Brain microvascular endothelial cell (primary cell): ENCODE measurements around the gene MMD2.

Experiments used
- DNase-seq: peaks from one replicate; pipeline ENCODE4 v3.0.0-alpha.2; 2020
- H3K27ac ChIP-seq: fragments of 250-450 bp; sonication (Bioruptor Pico); 2 replicates; pipeline ENCODE4 v1.5.1; 2020; ENCODE audit warnings: mild to moderate bottlenecking, moderate library complexity
- H3K27me3 ChIP-seq: fragments of 250-450 bp; sonication (Bioruptor Pico); replicated peaks from 2 replicates; pipeline ENCODE4 v1.5.1; 2020; ENCODE audit warnings: mild to moderate bottlenecking
- H3K36me3 ChIP-seq: fragments of 250-450 bp; sonication (Bioruptor Pico); replicated peaks from 2 replicates; pipeline ENCODE4 v1.5.1; 2020; ENCODE audit warnings: mild to moderate bottlenecking
- H3K4me3 ChIP-seq: 2 replicates; pipeline ENCODE4 v1.5.1; 2011; ENCODE audit warnings: low read depth, mild to moderate bottlenecking, control low read depth, low read length, moderate library complexity
- in situ Hi-C: cut with HindIII; loops from 2 replicates; pipeline ENCODE4 v1.10.0; 2017; ENCODE audit warnings: low sequenced_read_pairs, low pct_ligation_motif_present
- TF ChIP-seq, protein P1 (sequence below): IDR thresholded peaks from 2 replicates; pipeline ENCODE4 v1.5.1; 2011; ENCODE audit warnings: low read depth, mild to moderate bottlenecking, moderate library complexity, low read length, control low read depth, inconsistent platforms; ENCODE audit errors: missing control alignments

Gene MMD2

DNA sequence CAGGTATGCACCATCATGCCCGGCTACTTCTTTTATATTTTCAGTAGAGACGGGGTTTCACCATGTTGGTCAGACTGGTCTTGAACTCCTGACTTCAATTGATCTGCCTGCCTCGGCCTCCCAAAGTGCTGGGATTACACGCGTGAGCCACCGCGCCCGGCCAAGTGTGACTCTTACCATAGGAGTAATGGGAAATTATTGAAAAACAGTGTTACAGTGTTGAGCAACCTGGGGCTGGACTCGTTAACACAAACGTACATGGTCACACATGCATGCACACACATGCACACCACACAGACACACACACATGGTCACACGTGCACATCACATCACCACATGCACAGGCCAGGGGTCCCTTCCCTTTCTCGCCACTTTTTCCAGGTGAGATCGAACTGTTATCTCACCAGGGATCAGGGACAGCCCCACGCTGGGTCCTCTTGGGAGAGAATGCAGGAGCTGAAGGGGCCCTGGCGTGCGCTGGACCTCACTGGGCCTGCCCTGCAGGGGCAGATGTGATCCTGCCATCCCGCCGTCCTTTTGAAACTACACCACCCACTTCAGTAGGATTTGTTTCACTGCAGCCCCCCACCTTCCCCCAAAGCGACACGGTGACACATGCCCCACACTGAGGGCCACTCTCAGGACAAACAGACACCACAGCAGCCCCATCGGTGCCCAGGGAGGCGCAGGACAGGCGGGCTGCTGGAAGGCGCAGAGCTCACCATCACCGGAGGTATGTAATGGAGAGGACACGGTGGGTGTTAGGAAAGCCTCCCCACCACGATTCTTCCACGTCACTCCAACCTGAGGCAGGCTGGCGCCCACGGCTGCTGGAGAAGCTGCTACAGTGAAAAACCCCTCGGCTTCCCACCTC is 85.7 kb downstream of the MMD2 start:
- TF ChIP-seq, protein P1, sequence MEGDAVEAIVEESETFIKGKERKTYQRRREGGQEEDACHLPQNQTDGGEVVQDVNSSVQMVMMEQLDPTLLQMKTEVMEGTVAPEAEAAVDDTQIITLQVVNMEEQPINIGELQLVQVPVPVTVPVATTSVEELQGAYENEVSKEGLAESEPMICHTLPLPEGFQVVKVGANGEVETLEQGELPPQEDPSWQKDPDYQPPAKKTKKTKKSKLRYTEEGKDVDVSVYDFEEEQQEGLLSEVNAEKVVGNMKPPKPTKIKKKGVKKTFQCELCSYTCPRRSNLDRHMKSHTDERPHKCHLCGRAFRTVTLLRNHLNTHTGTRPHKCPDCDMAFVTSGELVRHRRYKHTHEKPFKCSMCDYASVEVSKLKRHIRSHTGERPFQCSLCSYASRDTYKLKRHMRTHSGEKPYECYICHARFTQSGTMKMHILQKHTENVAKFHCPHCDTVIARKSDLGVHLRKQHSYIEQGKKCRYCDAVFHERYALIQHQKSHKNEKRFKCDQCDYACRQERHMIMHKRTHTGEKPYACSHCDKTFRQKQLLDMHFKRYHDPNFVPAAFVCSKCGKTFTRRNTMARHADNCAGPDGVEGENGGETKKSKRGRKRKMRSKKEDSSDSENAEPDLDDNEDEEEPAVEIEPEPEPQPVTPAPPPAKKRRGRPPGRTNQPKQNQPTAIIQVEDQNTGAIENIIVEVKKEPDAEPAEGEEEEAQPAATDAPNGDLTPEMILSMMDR: no peak
- Histone ChIP-seq H3K36me3 (no peaks in the 10 kb centered on the region), H3K4me3 (no peak overlapping the region), H3K27ac (no peak overlapping the region), H3K27me3 (no peaks in the 10 kb centered on the region)
- no peak for DNase-seq
- in situ Hi-C loops: no loop called here

DNA sequence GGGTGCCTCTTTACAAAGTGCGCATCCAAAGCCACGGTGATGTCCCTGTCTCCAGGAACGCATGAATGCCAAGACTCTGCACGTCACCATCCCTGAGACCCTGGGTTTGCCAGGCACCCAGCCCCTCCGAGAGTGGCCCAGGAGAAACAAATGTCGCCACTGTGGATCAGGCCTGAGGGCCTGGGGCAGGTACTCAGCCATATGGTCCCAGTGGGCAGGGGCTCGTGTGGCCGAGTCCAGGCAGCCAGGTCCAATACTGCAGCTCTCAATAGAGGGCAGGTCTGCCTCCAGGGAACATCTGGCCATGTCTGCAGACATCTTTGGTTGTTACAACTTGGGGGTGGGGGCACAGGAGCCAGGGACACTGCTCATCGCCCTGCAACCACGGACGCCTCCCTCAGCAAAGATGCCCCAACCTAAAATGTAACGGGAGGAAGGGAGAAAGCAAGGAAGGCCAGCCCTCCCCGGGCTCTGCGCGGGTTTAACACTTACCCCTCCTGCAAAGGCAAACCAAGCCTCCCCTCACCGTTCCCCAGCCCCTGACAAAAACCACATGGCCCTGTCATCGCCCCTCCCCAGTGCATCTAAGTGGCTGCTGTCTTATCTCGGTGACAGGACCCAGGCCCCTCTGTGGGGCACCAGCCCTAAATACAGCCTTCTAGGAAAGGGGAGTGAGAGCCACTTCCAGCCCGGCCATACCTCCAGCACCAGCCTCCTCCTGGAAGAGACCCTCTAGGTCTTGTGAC is 86.9 kb downstream of the MMD2 start:
- no peaks in the 10 kb centered on the region for H3K27me3 ChIP-seq
- in situ Hi-C loops: no loop called here

DNA sequence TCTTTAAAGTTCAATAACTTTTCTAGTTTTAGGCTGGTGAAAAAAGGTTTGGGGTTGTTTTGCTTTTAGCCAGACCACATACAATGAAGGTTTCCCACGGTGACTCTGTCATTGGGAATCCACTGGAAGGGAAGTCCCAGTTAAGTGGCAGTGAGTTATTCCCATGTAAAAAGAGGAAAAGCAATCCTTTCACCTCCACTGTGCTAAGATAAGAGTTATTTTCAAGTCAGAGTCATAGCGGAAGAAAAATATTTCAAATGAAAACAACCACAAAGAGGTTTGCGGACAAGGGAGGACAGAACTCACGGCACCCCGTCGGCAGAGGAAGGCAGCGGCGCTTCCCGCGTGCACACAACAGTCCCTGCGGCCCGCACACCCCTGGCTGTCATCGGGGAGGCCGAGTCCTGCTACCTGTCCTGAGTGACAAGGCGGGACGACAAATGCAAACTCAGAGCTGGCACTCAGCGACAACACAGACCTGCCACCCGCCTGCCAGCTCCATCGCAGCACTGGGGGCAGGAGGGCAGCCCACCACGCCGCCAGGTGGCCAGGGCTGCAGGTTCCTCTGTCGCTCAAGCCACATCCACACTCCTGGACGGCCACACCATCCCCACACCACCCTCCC is 87.8 kb downstream of the MMD2 start:
- peak; percentile 71 for DNase-seq
- TF ChIP-seq, protein P1: no peak
- no peak overlapping the region for H3K4me3 ChIP-seq
- H3K27ac ChIP-seq: peak overlapping the region; percentile 75
- no peaks in the 10 kb centered on the region for H3K36me3 ChIP-seq
- in situ Hi-C loops: no loop called here
- no peaks in the 10 kb centered on the region for H3K27me3 ChIP-seq

More for the DNA sequence above, 86.9 kb downstream of the MMD2 start:
- Histone ChIP-seq H3K36me3 (no peaks in the 10 kb centered on the region), H3K4me3 (no peak overlapping the region), H3K27ac (peak overlapping the region; percentile 24)
- TF ChIP-seq, protein P1: no peak
- DNase-seq: no peak

- Histone ChIP-seq H3K36me3 (no peaks in the 10 kb centered on the region), H3K27me3 (no peaks in the 10 kb centered on the region), H3K4me3 (no peak overlapping the region), H3K27ac (no peak overlapping the region)
- TF ChIP-seq, protein P1: no peak
- in situ Hi-C loops: no loop called here
- no peak for DNase-seq
These were observed 90.5 kb downstream of the MMD2 start for GRCh38 chr7:4868493-4868892.

GRCh38 chr7:4866528-4867496 is 92.2 kb downstream of the MMD2 start:
- no peak overlapping the region for H3K4me3 ChIP-seq
- no peaks in the 10 kb centered on the region for H3K36me3 ChIP-seq
- TF ChIP-seq, protein P1: no peak
- no peak for DNase-seq
- in situ Hi-C loops: no loop called here
- H3K27ac ChIP-seq: no peak overlapping the region
- H3K27me3 ChIP-seq: no peaks in the 10 kb centered on the region
